Uterus (tissue), 2 donors: ENCODE results near the gene SMAD3.

Experiments used
- POLR2A ChIP-seq, 2 donors: fragments of 450-650 bp; IDR thresholded peaks; one replicate each; pipeline ENCODE4 v1.6.1; 2016; ENCODE audit warnings: antibody characterized with exemption in 2 of 2, mild to moderate bottlenecking in 1 of 2, moderate library complexity in 1 of 2
- TF ChIP-seq, protein P1 (sequence below), 4 experiments: fragments of 200-600 bp in 2 of 4; fragments of 450-650 bp in 2 of 4; sonication (generic) in 2 of 4; IDR thresholded peaks; one replicate each; pipeline ENCODE4 v1.5.1; 2016 to 2019; ENCODE audit warnings: antibody characterized with exemption in 4 of 4, mild to moderate bottlenecking in 2 of 4, moderate library complexity in 1 of 4

DNA sequence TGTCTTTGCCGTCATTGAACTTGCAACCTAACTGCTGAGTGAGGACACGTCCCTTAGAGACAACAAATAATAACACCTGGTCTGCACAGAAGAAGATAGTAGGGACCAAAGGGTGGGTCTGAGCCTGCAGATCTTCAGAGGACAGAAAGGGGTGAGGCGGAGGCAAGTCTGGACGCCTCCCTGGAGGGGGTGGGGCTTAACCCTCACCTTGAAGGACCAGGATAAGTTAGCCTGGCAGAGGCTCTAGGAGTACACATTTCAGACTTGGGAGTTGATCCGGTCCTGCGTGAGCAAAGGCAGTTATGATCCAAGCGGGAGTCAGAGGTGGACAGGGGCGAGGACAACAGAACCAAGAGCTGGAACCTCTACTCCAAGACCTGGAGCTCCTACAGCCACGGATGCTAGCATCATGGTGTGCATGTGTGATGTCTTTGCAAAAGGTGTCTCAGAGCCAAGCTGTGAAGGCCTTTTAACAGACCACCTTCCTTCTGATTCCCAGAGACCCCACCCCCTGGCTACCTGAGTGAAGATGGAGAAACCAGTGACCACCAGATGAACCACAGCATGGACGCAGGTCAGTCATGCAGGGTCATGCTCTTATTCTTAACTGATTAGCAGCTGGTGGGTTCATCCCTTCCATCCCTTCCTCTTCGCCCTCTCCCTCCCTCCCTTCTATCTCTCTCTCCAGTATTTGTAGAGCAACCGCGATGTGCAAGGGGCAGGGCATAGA lies 101.0 kb downstream of the SMAD3 start:
- TF ChIP-seq, protein P1, sequence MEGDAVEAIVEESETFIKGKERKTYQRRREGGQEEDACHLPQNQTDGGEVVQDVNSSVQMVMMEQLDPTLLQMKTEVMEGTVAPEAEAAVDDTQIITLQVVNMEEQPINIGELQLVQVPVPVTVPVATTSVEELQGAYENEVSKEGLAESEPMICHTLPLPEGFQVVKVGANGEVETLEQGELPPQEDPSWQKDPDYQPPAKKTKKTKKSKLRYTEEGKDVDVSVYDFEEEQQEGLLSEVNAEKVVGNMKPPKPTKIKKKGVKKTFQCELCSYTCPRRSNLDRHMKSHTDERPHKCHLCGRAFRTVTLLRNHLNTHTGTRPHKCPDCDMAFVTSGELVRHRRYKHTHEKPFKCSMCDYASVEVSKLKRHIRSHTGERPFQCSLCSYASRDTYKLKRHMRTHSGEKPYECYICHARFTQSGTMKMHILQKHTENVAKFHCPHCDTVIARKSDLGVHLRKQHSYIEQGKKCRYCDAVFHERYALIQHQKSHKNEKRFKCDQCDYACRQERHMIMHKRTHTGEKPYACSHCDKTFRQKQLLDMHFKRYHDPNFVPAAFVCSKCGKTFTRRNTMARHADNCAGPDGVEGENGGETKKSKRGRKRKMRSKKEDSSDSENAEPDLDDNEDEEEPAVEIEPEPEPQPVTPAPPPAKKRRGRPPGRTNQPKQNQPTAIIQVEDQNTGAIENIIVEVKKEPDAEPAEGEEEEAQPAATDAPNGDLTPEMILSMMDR (IDR thresholded peaks at IDR 0.05) = no peak
- TF ChIP-seq POLR2A (IDR thresholded peaks at IDR 0.05) = no peak
